Measurements from ENCODE around the gene AGBL1.

DNA sequence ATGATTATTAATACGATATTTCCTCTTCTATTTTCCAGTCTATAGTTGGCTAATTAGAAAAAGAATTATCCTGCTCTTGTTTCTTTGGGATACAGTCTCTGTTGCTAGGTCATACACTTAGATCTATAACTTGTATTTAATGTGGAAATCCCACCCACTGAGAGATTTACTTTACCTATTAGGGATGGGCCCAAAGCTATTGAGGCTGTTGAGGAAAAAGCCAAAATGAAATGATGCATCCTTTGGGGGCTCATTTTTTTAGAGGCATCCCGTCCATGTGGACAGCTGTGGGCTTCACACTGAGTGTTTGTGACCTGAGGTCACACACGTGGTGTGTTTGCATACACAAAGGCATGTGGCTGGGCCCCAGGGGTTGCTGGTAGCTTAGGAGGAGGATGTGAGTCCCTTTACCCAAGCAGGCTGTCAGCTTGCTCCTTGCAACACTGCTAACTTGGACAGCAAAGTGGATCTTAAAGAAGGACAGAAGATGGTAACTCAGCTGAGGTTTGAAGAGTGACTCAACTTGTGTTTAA, 477.4 kb downstream of the AGBL1 start:
- TF ChIP-seq, protein P1, sequence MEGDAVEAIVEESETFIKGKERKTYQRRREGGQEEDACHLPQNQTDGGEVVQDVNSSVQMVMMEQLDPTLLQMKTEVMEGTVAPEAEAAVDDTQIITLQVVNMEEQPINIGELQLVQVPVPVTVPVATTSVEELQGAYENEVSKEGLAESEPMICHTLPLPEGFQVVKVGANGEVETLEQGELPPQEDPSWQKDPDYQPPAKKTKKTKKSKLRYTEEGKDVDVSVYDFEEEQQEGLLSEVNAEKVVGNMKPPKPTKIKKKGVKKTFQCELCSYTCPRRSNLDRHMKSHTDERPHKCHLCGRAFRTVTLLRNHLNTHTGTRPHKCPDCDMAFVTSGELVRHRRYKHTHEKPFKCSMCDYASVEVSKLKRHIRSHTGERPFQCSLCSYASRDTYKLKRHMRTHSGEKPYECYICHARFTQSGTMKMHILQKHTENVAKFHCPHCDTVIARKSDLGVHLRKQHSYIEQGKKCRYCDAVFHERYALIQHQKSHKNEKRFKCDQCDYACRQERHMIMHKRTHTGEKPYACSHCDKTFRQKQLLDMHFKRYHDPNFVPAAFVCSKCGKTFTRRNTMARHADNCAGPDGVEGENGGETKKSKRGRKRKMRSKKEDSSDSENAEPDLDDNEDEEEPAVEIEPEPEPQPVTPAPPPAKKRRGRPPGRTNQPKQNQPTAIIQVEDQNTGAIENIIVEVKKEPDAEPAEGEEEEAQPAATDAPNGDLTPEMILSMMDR (optimal IDR thresholded peaks at IDR 0.05 in 1 of 3, IDR thresholded peaks at IDR 0.05 in 1 of 3, conservative IDR thresholded peaks at IDR 0.05 in 1 of 3; ENCODE audit: extremely low read depth in 1 of 3, insufficient read depth in 2 of 3, low read length in 3 of 3) = no peak
- no peak for TF ChIP-seq EZH2 (IDR thresholded peaks at IDR 0.05; ENCODE audit: low read length)
